RCC 7860 (cell line): ENCODE data around the gene DISP2.
A peak's percentile ranks its signal among the peaks of the same experiment; 100 is the strongest.

Source experiments
- DNase-seq: peaks from one replicate; pipeline ENCODE4 v3.0.0-alpha.2; 2015; ENCODE audit warnings: low spot score
- FAIRE-seq: peaks from 2 replicates; lab custom pipeline; 2012; peaks lifted over from hg19 to GRCh38; lab: Jason Lieb, UNC

DISP2 gene

DNA sequence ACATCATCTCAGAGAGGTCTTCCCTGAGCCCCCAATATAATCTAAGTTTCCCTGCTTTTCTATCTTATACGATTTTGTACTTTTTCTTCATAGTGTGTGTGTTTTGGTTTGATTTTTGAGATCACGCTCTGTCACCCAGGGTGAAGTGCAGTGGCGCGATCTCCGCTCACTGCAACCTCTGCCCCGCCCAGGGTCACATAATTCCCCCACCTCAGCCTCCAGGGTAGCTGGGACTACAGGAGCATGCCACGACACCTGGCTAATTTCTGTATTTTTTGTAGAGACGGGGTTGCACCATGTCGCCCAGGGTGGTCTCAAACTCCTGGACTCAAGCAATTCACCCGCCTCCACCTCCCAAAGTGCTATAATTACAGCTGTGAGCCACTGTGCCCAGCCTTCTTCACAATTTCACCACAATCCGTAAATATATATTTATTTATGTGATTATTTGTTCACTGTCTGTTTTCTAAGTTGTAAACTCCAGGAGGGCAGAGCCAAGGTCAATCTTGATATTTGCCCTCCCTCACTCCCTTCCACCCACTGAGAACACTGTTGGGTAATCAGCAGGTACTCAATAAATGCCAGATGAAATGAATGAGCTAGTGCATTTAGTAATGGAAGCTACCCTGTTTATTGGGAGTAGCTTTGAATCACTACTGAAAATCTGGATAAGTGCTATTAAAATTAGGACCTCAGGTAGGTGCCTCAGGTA, 24.0 kb downstream of the DISP2 start:
- FAIRE-seq (no peak), DNase-seq (no peak)

GRCh38 chr15:40382580-40383456, 24.8 kb downstream of the DISP2 start, which contains the start of gene KNSTRN:
Gene KNSTRN (plus strand): TSS chr15:40382721. CDS start chr15:40382836, 115 bp downstream.
- peak; percentile 61 for FAIRE-seq
- peak; percentile 79 for DNase-seq

DNA sequence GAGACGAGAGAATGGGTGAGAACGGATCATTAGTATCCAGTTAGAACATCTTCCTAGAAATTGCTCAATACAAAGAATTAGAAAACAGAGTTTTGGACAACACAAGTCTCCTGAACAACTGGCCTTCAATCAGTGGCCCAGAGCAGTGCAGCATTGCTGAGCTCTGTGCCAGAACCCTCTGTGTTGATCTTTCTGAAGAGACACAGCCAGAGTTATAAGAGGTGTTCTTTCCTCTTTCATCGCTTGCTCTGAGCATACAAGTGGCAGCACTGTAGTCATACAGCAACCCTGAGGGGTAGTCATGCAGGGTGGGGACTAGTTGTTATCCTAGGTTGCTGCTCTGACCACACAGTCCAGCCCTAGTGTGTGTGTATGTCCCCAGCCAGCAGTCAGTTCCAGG, 28.5 kb downstream of the DISP2 start:
- FAIRE-seq (no peak), DNase-seq (no peak)

DNA sequence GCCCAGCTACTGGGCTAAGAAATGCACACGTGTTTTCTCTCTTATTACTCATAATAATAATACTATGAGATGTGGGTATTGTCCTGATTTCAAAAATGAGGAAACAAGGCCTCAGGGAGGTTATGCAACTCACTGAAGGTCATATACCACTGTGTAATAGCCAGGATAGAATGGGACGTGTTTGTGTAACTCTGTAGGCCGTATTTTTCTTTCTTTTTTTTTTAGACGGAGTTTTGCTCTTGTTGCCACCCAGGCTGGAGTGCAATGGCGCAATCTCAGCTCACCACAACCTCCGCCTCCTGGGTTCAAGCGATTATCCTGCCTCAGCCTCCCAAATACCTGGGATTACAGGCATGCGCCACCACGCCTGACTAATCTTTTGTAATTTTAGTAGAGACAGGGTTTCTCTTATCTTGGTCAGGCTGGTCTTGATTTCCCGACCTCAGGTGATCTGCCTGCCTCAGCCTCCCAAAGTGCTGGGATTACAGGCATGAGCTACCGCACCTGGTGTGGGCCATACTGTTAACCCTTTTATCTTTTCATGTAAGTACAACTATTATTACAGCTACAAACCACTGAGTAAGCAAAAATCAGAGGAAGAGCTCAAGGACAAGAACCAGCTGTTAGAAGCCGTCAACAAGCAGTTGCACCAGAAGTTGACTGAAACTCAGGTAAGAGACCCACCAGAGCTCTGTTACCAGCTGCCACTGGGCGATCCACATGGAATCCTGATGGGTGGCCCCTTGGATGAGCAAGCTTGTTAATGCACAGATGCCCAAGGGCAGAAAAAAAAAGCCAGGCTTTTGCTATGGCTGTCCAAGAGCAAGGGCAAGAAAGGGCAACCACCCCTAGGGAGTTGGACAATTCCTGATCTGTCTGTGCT, 31.2 kb downstream of the DISP2 start:
- no peak for DNase-seq
- FAIRE-seq, result no peak

- DNase-seq (no peak), FAIRE-seq (no peak)
Observed at GRCh38 chr15:40389824-40390595, 32.0 kb downstream of the DISP2 start.

- DNase-seq (no peak), FAIRE-seq (no peak)
Observed at GRCh38 chr15:40392986-40393948, 35.2 kb downstream of the DISP2 start.

DNA sequence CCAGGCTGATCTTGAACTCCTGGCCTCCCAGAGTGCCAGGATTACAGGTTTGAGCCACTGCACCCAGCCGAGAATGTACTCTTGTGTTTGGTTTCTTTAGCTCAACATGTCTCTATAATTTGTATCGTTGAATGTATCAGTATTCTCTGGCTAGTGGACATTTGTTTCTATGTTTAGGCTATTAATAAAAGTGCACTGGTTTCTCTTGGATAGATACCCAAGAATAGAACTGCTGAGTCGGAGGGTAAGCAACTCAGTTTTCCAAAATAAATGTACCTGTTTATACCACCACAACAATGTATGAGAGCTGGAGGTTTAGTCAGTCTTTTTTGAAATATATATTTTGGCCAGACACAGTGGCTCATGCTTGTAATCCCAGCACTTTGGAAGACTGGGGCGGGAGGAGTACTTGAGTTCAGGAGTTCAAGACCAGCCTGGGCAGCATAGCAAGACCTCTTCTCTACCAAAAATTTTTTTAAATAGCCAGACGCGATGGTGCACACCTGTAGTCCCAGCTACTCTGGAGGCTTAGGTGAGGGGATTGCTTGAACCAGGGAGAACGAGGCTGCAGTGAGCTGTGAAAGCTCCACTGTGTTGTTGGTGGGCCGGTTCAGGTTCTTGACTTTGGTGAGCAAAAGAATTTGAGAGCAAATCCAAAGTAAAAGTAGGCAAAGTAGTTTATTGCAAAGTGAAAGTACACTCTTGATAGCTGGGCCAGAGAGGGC, 39.8 kb downstream of the DISP2 start:
- FAIRE-seq (no peak), DNase-seq (no peak)

DNA sequence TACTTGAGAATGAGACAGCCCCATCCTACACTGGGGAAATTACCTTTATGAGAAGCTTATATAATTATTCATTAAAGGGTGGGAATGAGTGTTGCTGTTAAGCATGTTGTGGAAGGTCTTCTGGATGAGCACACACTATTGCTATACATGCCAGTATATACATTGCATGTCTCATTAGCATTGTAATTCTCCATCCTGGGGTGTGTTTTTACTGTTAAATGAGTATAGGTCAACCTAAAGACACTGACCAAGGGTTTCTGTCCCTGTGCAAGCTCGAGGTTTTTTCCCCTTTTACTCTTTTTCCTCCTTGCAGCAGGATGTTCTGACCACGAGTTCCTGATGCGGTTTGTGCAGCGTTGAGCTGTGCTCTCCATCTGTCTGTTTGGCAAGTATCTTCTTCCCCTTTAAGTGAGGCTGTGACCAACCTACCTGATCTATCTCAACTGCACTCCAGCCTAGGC, 40.4 kb downstream of the DISP2 start:
- FAIRE-seq (no peak), DNase-seq (no peak)

- DNase-seq (no peak), FAIRE-seq (no peak)
Observed at GRCh38 chr15:40399370-40399769, 41.4 kb downstream of the DISP2 start.

DNA sequence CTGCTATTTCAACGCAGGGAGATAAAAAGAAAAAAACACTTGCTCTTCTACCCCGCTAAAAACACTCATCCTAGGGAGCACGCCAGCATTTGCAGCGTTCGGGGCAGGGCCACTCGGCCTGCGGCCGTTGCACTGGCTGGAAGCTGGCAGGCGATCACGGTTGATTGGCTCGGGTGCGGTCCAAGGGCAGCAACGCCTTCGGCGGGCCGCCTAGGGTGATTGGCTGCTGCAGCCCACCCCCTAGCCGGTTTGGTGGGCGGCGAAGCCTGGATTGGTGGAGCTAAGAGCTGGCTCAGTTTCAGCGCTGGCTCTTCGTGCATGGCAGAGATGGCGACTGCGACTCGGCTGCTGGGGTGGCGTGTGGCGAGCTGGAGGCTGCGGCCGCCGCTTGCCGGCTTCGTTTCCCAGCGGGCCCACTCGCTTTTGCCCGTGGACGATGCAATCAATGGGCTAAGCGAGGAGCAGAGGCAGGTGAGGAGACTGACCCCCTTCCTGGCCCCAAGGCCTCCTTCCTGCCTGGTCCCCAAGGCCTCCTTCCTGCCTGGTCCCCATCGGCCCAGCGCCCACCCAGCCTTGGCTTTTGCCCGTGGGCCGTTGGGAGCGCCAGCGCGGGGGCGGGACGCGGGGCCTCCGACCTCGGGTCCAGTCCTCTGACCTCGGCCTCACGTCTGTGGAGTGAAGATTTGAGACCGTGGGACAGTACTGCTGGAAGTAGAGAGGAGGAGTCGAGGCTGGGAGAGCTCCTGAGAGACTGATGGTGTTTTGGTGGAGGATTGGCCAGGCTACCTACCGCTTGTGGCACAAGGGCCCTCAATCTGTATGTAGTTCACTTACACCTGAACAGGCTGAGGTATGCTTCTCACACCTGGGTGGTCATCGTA, 47.7 kb downstream of the DISP2 start, which contains the start of gene IVD:
IVD (plus strand) TSS at position 295 of the 881 bp plus-strand sequence; CDS start at position 328, 33 bp downstream.
- FAIRE-seq, result peak; percentile 83
- DNase-seq, result peak; percentile 79

GRCh38 chr15:40407330-40407990, 49.4 kb downstream of the DISP2 start:
- FAIRE-seq (no peak), DNase-seq (no peak)

- DNase-seq, result no peak
- no peak for FAIRE-seq
Observed at GRCh38 chr15:40409366-40409765, 51.3 kb downstream of the DISP2 start.

DNA sequence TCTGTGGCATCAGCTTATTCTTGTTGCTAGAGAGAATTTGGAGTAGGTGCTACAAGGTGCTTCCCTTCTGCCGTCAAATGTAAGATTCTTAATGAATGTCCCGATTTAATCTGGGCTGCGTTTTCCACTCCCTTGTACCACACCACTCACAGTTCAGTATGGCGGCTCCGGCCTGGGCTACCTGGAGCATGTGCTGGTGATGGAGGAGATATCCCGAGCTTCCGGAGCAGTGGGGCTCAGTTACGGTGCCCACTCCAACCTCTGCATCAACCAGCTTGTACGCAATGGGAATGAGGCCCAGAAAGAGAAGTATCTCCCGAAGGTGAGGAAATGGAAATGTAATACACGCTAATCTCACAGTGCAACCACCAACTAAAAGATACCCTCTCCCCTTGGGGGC, 52.5 kb downstream of the DISP2 start:
- FAIRE-seq, result no peak

GRCh38 chr15:40412095-40412759, 54.2 kb downstream of the DISP2 start:
- no peak for FAIRE-seq

More for the DNA sequence above, 52.5 kb downstream of the DISP2 start:
- no peak for DNase-seq

GRCh38 chr15:40413036-40413435, 55.0 kb downstream of the DISP2 start:
- no peak for FAIRE-seq
- DNase-seq, result no peak

More at GRCh38 chr15:40412095-40412759, 54.2 kb downstream of the DISP2 start:
- no peak for DNase-seq

DNA sequence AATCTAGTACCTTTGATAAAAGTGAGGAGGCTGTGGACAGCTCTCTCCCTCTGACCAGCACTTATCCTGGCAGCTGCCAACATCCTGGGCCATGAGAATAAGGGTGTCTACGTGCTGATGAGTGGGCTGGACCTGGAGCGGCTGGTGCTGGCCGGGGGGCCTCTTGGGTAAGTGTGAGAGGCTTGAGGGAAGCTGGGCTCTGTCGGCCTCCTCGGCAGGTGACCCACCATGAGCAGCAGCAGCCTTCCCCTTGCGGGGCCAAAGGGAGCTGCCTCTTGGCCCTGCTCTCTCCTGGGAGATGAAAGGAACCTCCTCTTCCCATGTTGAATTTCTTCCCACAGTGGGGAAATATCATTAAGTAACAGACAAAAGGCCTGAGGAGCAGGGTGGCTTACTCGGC, 56.8 kb downstream of the DISP2 start:
- DNase-seq (no peak), FAIRE-seq (no peak)
